Progenitor cell of endocrine pancreas (in vitro differentiated cells): ENCODE data around the gene TLR4. TPM values are rescaled to one million over a fixed set of nuclear protein-coding genes. Genes with fewer than 3 reads are reported as not detected.

Source experiments
- DNase-seq: peaks from one replicate; pipeline ENCODE4 v3.0.0; 2021; ENCODE audit warnings: low spot score; ENCODE audit not compliant: unreplicated experiment
- H3K27ac Mint-ChIP-seq: 2 replicates; pipeline ENCODE4 v1.8.0; 2021; ENCODE audit warnings: mild to moderate bottlenecking, moderate library complexity, mixed read lengths
- H3K27me3 Mint-ChIP-seq: 2 replicates; pipeline ENCODE4 v1.8.0; 2021; ENCODE audit warnings: mixed read lengths
- H3K36me3 Mint-ChIP-seq: 2 replicates; pipeline ENCODE4 v1.8.0; 2022; ENCODE audit warnings: mixed read lengths; ENCODE audit not compliant: insufficient read depth
- H3K4me1 Mint-ChIP-seq: 2 replicates; pipeline ENCODE4 v1.8.0; 2021; ENCODE audit warnings: low read depth, mixed read lengths
- H3K4me3 Mint-ChIP-seq: 2 replicates; pipeline ENCODE4 v1.8.0; 2021; ENCODE audit warnings: low read depth, mild to moderate bottlenecking, moderate library complexity, mixed read lengths
- H3K9me3 Mint-ChIP-seq: 2 replicates; pipeline ENCODE4 v1.8.0; 2021; ENCODE audit warnings: low read depth, mixed read lengths
- total RNA-seq: library from RNA; stranded (reverse); gene quantifications from 2 replicates; pipeline ENCODE4 v1.2.1, GENCODE V29; 2021
- TF ChIP-seq, protein P1 (sequence below): fragments of 200-600 bp; sonication (generic); IDR thresholded peaks from one replicate; pipeline ENCODE4 v1.5.0; 2021; ENCODE audit warnings: antibody characterized with exemption, mild to moderate bottlenecking; ENCODE audit not compliant: unreplicated experiment

TLR4 gene
- total RNA-seq, 1 donor from 2014 or later: not detected

- H3K27me3 Mint-ChIP-seq: peaks cover 21% of the 10 kb centered on the region
- TF ChIP-seq, protein P1, sequence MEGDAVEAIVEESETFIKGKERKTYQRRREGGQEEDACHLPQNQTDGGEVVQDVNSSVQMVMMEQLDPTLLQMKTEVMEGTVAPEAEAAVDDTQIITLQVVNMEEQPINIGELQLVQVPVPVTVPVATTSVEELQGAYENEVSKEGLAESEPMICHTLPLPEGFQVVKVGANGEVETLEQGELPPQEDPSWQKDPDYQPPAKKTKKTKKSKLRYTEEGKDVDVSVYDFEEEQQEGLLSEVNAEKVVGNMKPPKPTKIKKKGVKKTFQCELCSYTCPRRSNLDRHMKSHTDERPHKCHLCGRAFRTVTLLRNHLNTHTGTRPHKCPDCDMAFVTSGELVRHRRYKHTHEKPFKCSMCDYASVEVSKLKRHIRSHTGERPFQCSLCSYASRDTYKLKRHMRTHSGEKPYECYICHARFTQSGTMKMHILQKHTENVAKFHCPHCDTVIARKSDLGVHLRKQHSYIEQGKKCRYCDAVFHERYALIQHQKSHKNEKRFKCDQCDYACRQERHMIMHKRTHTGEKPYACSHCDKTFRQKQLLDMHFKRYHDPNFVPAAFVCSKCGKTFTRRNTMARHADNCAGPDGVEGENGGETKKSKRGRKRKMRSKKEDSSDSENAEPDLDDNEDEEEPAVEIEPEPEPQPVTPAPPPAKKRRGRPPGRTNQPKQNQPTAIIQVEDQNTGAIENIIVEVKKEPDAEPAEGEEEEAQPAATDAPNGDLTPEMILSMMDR: no peak
- no peak for DNase-seq
- no peaks in the 10 kb centered on the region for H3K9me3 Mint-ChIP-seq
- no peaks in the 10 kb centered on the region for H3K36me3 Mint-ChIP-seq
- H3K27ac Mint-ChIP-seq: no peak overlapping the region
- no peak overlapping the region for H3K4me3 Mint-ChIP-seq
- H3K4me1 Mint-ChIP-seq: peaks cover 1% of the 10 kb centered on the region
These were observed 43.3 kb downstream of the TLR4 start for GRCh38 chr9:117747386-117747970.

GRCh38 chr9:117750401-117750800 is 46.2 kb downstream of the TLR4 start:
- no peaks in the 10 kb centered on the region for H3K4me1 Mint-ChIP-seq
- H3K9me3 Mint-ChIP-seq: no peaks in the 10 kb centered on the region
- H3K27me3 Mint-ChIP-seq: peaks cover 15% of the 10 kb centered on the region
- H3K4me3 Mint-ChIP-seq: no peak overlapping the region
- H3K27ac Mint-ChIP-seq: peak overlapping the region; percentile 10
- TF ChIP-seq, protein P1: no peak
- no peak for DNase-seq
- H3K36me3 Mint-ChIP-seq: no peaks in the 10 kb centered on the region

- H3K4me1 Mint-ChIP-seq: no peaks in the 10 kb centered on the region
- DNase-seq: no peak
- no peak overlapping the region for H3K27ac Mint-ChIP-seq
- no peak overlapping the region for H3K4me3 Mint-ChIP-seq
- TF ChIP-seq, protein P1: no peak
- no peaks in the 10 kb centered on the region for H3K36me3 Mint-ChIP-seq
- no peaks in the 10 kb centered on the region for H3K9me3 Mint-ChIP-seq
- peaks cover 13% of the 10 kb centered on the region for H3K27me3 Mint-ChIP-seq
These were observed 48.7 kb downstream of the TLR4 start for GRCh38 chr9:117752894-117753293.

GRCh38 chr9:117757561-117758190 is 53.5 kb downstream of the TLR4 start:
- DNase-seq: no peak
- H3K36me3 Mint-ChIP-seq: no peaks in the 10 kb centered on the region
- no peaks in the 10 kb centered on the region for H3K9me3 Mint-ChIP-seq
- TF ChIP-seq, protein P1: no peak
- no peak overlapping the region for H3K27ac Mint-ChIP-seq
- H3K4me1 Mint-ChIP-seq: no peaks in the 10 kb centered on the region
- no peak overlapping the region for H3K4me3 Mint-ChIP-seq
- peaks cover 14% of the 10 kb centered on the region for H3K27me3 Mint-ChIP-seq

- no peaks in the 10 kb centered on the region for H3K9me3 Mint-ChIP-seq
- no peaks in the 10 kb centered on the region for H3K4me1 Mint-ChIP-seq
- H3K27ac Mint-ChIP-seq: no peak overlapping the region
- peaks cover 12% of the 10 kb centered on the region for H3K27me3 Mint-ChIP-seq
- H3K4me3 Mint-ChIP-seq: no peak overlapping the region
- TF ChIP-seq, protein P1: no peak
- DNase-seq: no peak
- H3K36me3 Mint-ChIP-seq: no peaks in the 10 kb centered on the region
These were observed 59.1 kb downstream of the TLR4 start for GRCh38 chr9:117763314-117763713.
